Parathyroid adenoma (tissue), 2 donors: Measurements from ENCODE around the gene TMEM44.
"Not testable (repeated sequence)": the region's sequence is repeated elsewhere in the genome, so short reads cannot be mapped to it uniquely, and the experiment has no call there.

Source experiments
- H2AFZ ChIP-seq: fragments of 300-600 bp; sonication (generic); one replicate; pipeline ENCODE4 v1.7.0; 2017; ENCODE audit warnings: antibody characterized with exemption, mild to moderate bottlenecking
- H3K27ac ChIP-seq: fragments of 300-600 bp; sonication (generic); one replicate; pipeline ENCODE4 v1.7.0; 2017
- H3K27me3 ChIP-seq: fragments of 300-600 bp; sonication (generic); one replicate; pipeline ENCODE4 v1.7.0; 2017; ENCODE audit warnings: low read length; ENCODE audit not compliant: control insufficient read depth, insufficient read depth
- H3K36me3 ChIP-seq: fragments of 300-600 bp; sonication (generic); one replicate; pipeline ENCODE4 v1.7.0; 2017; ENCODE audit warnings: low read length; ENCODE audit not compliant: control insufficient read depth, insufficient read depth
- H3K4me1 ChIP-seq: fragments of 300-600 bp; sonication (generic); one replicate; pipeline ENCODE4 v1.7.0; 2017; ENCODE audit warnings: control low read depth
- H3K4me2 ChIP-seq: fragments of 300-600 bp; sonication (generic); one replicate; pipeline ENCODE4 v1.7.0; 2017; ENCODE audit warnings: low read length
- H3K4me3 ChIP-seq: fragments of 300-600 bp; sonication (generic); one replicate; pipeline ENCODE4 v1.7.0; 2017; ENCODE audit warnings: low read depth, low read length
- H3K79me2 ChIP-seq: fragments of 300-600 bp; sonication (generic); one replicate; pipeline ENCODE4 v1.7.0; 2017; ENCODE audit warnings: control low read depth
- H3K9ac ChIP-seq: fragments of 300-600 bp; sonication (generic); one replicate; pipeline ENCODE4 v1.7.0; 2017; ENCODE audit warnings: mild to moderate bottlenecking
- H3K9me3 ChIP-seq: fragments of 300-600 bp; sonication (generic); one replicate; pipeline ENCODE4 v1.7.0; 2017; ENCODE audit warnings: low read length; ENCODE audit not compliant: control insufficient read depth
- CTCF ChIP-seq: fragments of 300-600 bp; sonication (generic); IDR thresholded peaks from one replicate; pipeline ENCODE4 v1.7.0; 2017; ENCODE audit warnings: antibody characterized with exemption, mild to moderate bottlenecking
- donor health status: primary hyperparathyroidism.

TMEM44 gene

GRCh38 chr3:194548346-194549321, 84.6 kb downstream of the TMEM44 start:
- Histone ChIP-seq H3K79me2 (no peaks in the 10 kb centered on the region), H3K4me1 (no peaks in the 10 kb centered on the region), H3K27ac (no peak overlapping the region), H3K27me3 (no peaks in the 10 kb centered on the region), H3K9ac (no peak overlapping the region), H3K4me2 (no peak overlapping the region), H3K9me3 (no peaks in the 10 kb centered on the region), H3K4me3 (no peak overlapping the region), H3K36me3 (no peaks in the 10 kb centered on the region), H2AFZ (peak overlapping the region; percentile 14)
- no peak for TF ChIP-seq CTCF

GRCh38 chr3:194547042-194547441, 86.2 kb downstream of the TMEM44 start:
- no peaks in the 10 kb centered on the region for H3K36me3 ChIP-seq
- H3K79me2 ChIP-seq: no peaks in the 10 kb centered on the region
- no peaks in the 10 kb centered on the region for H3K27me3 ChIP-seq
- TF ChIP-seq CTCF: no peak
- H3K27ac ChIP-seq: no peak overlapping the region
- no peaks in the 10 kb centered on the region for H3K4me1 ChIP-seq
- H3K4me2 ChIP-seq: no peak overlapping the region
- H3K9me3 ChIP-seq: no peaks in the 10 kb centered on the region
- H2AFZ ChIP-seq: no peak overlapping the region
- no peak overlapping the region for H3K4me3 ChIP-seq
- H3K9ac ChIP-seq: no peak overlapping the region

GRCh38 chr3:194545538-194545937, 87.7 kb downstream of the TMEM44 start:
- H3K4me3 ChIP-seq, H3K9ac ChIP-seq, H3K36me3 ChIP-seq, H3K27ac ChIP-seq, H3K79me2 ChIP-seq, H2AFZ ChIP-seq, H3K4me1 ChIP-seq, H3K27me3 ChIP-seq, H3K9me3 ChIP-seq, H3K4me2 ChIP-seq: not testable (repeated sequence)

- no peaks in the 10 kb centered on the region for H3K4me1 ChIP-seq
- no peak overlapping the region for H3K4me3 ChIP-seq
- no peaks in the 10 kb centered on the region for H3K9me3 ChIP-seq
- no peak overlapping the region for H3K9ac ChIP-seq
- no peak overlapping the region for H3K27ac ChIP-seq
- H3K4me2 ChIP-seq: no peak overlapping the region
- H3K79me2 ChIP-seq: no peaks in the 10 kb centered on the region
- H3K27me3 ChIP-seq: no peaks in the 10 kb centered on the region
- H3K36me3 ChIP-seq: no peaks in the 10 kb centered on the region
- TF ChIP-seq CTCF: no peak
- H2AFZ ChIP-seq: no peak overlapping the region
Measured at GRCh38 chr3:194543550-194543949, 89.7 kb downstream of the TMEM44 start.

GRCh38 chr3:194541483-194541882, 91.7 kb downstream of the TMEM44 start:
- no peak for TF ChIP-seq CTCF
- Histone ChIP-seq H3K27ac (no peak overlapping the region), H3K9me3 (no peaks in the 10 kb centered on the region), H3K4me1 (peaks cover 8% of the 10 kb centered on the region), H3K9ac (no peak overlapping the region), H3K79me2 (no peaks in the 10 kb centered on the region), H3K27me3 (no peaks in the 10 kb centered on the region), H2AFZ (no peak overlapping the region), H3K4me3 (no peak overlapping the region), H3K36me3 (no peaks in the 10 kb centered on the region), H3K4me2 (no peak overlapping the region)
